CD4-positive, alpha-beta T cell (primary cell): ENCODE data around the gene FCRLB. TPM values are rescaled to one million over a fixed set of nuclear protein-coding genes. Genes with fewer than 3 reads are reported as not detected.

ENCODE experiments used
- ATAC-seq: fragments of 200-7000 bp; cut with Tn5 transposase; one replicate; pipeline ENCODE4 v1.10.0; 2022; ENCODE audit warnings: mild to moderate bottlenecking; ENCODE audit not compliant: poor library complexity
- CTCF ChIA-PET: fragments of 350-600 bp; sonication (Branson Sonifier 250); formaldehyde crosslinking; loops from one replicate; lab custom pipeline; 2021; ENCODE audit warnings: antibody characterized with exemption, inconsistent platforms; lab: Charles Lee
- POLR2A ChIA-PET: fragments of 350-600 bp; sonication (Branson Sonifier 250); formaldehyde crosslinking; loops from one replicate; lab custom pipeline; 2021; ENCODE audit warnings: antibody characterized with exemption, inconsistent platforms; lab: Charles Lee
- DNase-seq, 14 experiments: peaks; one replicate each; pipeline ENCODE4 v3.0.0-alpha.2; 2013 to 2020; ENCODE audit warnings: mixed read lengths in 2 of 14
- H3K27ac ChIP-seq, 2 donors: one replicate each; pipeline versions ENCODE4 v1.5.1 to v1.7.0; 2013; ENCODE audit warnings: low read length in 2 of 2, low read depth in 1 of 2, mild to moderate bottlenecking in 1 of 2
- H3K27me3 ChIP-seq, 2 experiments: 1 replicate in 1 of 2; 2 replicates in 1 of 2; pipeline versions ENCODE4 v1.6.1 to v1.7.0; 2013; ENCODE audit warnings: low read length in 2 of 2, control low read depth in 1 of 2, mild to moderate bottlenecking in 1 of 2, moderate library complexity in 1 of 2; ENCODE audit not compliant: insufficient read depth in 2 of 2, control insufficient read depth in 1 of 2
- H3K36me3 ChIP-seq: one replicate; pipeline ENCODE4 v1.6.1; 2013; ENCODE audit warnings: low read length, control low read depth; ENCODE audit not compliant: insufficient read depth
- H3K4me1 ChIP-seq: one replicate; pipeline ENCODE4 v1.6.1; 2013; ENCODE audit warnings: low read length, control low read depth; ENCODE audit not compliant: insufficient read depth
- H3K4me3 ChIP-seq: one replicate; pipeline ENCODE4 v1.5.1; 2013; ENCODE audit warnings: mild to moderate bottlenecking, low read length, moderate library complexity
- H3K9me3 ChIP-seq, 2 experiments: 1 replicate in 1 of 2; 2 replicates in 1 of 2; pipeline versions ENCODE4 v1.6.1 to v1.7.0; 2013; ENCODE audit warnings: low read length in 2 of 2, mild to moderate bottlenecking in 2 of 2, control low read depth in 1 of 2, moderate library complexity in 1 of 2; ENCODE audit not compliant: control insufficient read depth in 1 of 2, insufficient read depth in 1 of 2
- H3K27ac Mint-ChIP-seq: one replicate; pipeline ENCODE4 v1.8.0; 2020; ENCODE audit warnings: mixed read lengths
- H3K27me3 Mint-ChIP-seq: one replicate; pipeline ENCODE4 v1.8.0; 2021; ENCODE audit warnings: mixed read lengths
- H3K36me3 Mint-ChIP-seq: one replicate; pipeline ENCODE4 v1.8.0; 2021; ENCODE audit warnings: low read depth, mixed read lengths
- H3K4me1 Mint-ChIP-seq: one replicate; pipeline ENCODE4 v1.8.0; 2021; ENCODE audit warnings: low read depth, mixed read lengths
- H3K4me3 Mint-ChIP-seq: one replicate; pipeline ENCODE4 v1.8.0; 2020; ENCODE audit warnings: mild to moderate bottlenecking, mixed read lengths
- H3K9me3 Mint-ChIP-seq: one replicate; pipeline ENCODE4 v1.8.0; 2020; ENCODE audit warnings: mixed read lengths
- intact Hi-C, 2 experiments: fragments of 100-400 bp; cut with DNase I in 1 of 2; cut with micrococcal nuclease in 1 of 2; formaldehyde crosslinking; loops; one replicate each; pipeline versions ENCODE4 v1.15.1 to v1.9.0; 2023 to 2025; cut with DNase I, micrococcal nuclease
- total RNA-seq, 174 experiments: library from RNA in 2 of 174; stranded (reverse) in 2 of 174; gene quantifications; one replicate each; pipeline ENCODE4 v1.2.3 and lab custom pipeline; 2021 to 2026
- TF ChIP-seq, protein P1 (sequence below): fragments of 200-600 bp; IDR thresholded peaks from one replicate; pipeline ENCODE4 v1.8.0; 2022; ENCODE audit warnings: antibody characterized with exemption, mild to moderate bottlenecking

Gene FCRLB
- total RNA-seq, 2 experiments from 2014 or later, result 0.11 TPM; not detected in 1

- H3K4me3 ChIP-seq, result no peak overlapping the region
- DNase-seq (no peak), ATAC-seq (no peak)
- peaks cover 42% of the 10 kb centered on the region for H3K4me1 ChIP-seq
- Mint-ChIP-seq H3K9me3 (no peaks in the 10 kb centered on the region), H3K27ac (no peak overlapping the region), H3K4me1 (peaks cover 5% of the 10 kb centered on the region), H3K36me3 (peaks cover 8% of the 10 kb centered on the region), H3K4me3 (peak overlapping the region; percentile 69), H3K27me3 (no peaks in the 10 kb centered on the region)
- no peaks in the 10 kb centered on the region for H3K27me3 ChIP-seq
- no peaks in the 10 kb centered on the region for H3K36me3 ChIP-seq
- no peaks in the 10 kb centered on the region for H3K9me3 ChIP-seq
- TF ChIP-seq, protein P1, sequence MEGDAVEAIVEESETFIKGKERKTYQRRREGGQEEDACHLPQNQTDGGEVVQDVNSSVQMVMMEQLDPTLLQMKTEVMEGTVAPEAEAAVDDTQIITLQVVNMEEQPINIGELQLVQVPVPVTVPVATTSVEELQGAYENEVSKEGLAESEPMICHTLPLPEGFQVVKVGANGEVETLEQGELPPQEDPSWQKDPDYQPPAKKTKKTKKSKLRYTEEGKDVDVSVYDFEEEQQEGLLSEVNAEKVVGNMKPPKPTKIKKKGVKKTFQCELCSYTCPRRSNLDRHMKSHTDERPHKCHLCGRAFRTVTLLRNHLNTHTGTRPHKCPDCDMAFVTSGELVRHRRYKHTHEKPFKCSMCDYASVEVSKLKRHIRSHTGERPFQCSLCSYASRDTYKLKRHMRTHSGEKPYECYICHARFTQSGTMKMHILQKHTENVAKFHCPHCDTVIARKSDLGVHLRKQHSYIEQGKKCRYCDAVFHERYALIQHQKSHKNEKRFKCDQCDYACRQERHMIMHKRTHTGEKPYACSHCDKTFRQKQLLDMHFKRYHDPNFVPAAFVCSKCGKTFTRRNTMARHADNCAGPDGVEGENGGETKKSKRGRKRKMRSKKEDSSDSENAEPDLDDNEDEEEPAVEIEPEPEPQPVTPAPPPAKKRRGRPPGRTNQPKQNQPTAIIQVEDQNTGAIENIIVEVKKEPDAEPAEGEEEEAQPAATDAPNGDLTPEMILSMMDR, result no peak
- intact Hi-C loops, result loop anchor here in 1 of 2 experiments (10.0 kb wide), 1 partner anchor 151 kb away; no protein-coding TSS in a partner anchor
- CTCF ChIA-PET, result no interaction called here
- no peak overlapping the region for H3K27ac ChIP-seq
- POLR2A ChIA-PET, result interaction anchor here (0.9 kb wide), 1 partner anchor 250 kb away, joined by 4 read pairs; the partner anchor contains the start of gene OLFML2B
These were observed 52.4 kb downstream of the FCRLB start for GRCh38 chr1:161773791-161774190.

GRCh38 chr1:161777261-161777660 lies 55.9 kb downstream of the FCRLB start:
- H3K9me3 ChIP-seq, result no peaks in the 10 kb centered on the region
- ATAC-seq, result peak; percentile 57
- H3K36me3 ChIP-seq, result peaks cover 8% of the 10 kb centered on the region
- H3K36me3 Mint-ChIP-seq, result peaks cover 29% of the 10 kb centered on the region
- H3K4me1 Mint-ChIP-seq, result peaks cover 16% of the 10 kb centered on the region
- H3K4me3 Mint-ChIP-seq, result no peak overlapping the region
- H3K27ac Mint-ChIP-seq, result no peak overlapping the region
- H3K27me3 Mint-ChIP-seq, result no peaks in the 10 kb centered on the region
- DNase-seq, result no peak
- no peak overlapping the region for H3K27ac ChIP-seq
- intact Hi-C loops, result loop anchor here in 1 of 2 experiments (10.0 kb wide), 1 partner anchor 148 kb away; no protein-coding TSS in a partner anchor
- TF ChIP-seq, protein P1, result no peak
- POLR2A ChIA-PET, result interaction anchor here (1.4 kb wide), 1 partner anchor 28 kb away, joined by 4 read pairs; the partner anchor contains the start of gene DUSP12
- peaks cover 25% of the 10 kb centered on the region for H3K4me1 ChIP-seq
- H3K9me3 Mint-ChIP-seq, result no peaks in the 10 kb centered on the region
- CTCF ChIA-PET, result no interaction called here
- H3K27me3 ChIP-seq, result no peaks in the 10 kb centered on the region
- H3K4me3 ChIP-seq, result no peak overlapping the region

Other genes with a start within 250 kb of the FCRLB start
- under 1 TPM; 0.63 to 0.89 TPM for gene FCGR2A, start 216.1 kb upstream of the FCRLB start, total RNA-seq
- 1 to 10 TPM in 1 of 2 experiments, under 1 TPM in 1; 0.78 to 1.0 TPM for gene HSPA6, start 197.0 kb upstream of the FCRLB start, total RNA-seq
- gene FCGR3A, start 171.7 kb upstream of the FCRLB start, total RNA-seq, result under 1 TPM; 0.25 to 0.34 TPM
- gene FCGR3B, start 90.4 kb upstream of the FCRLB start, total RNA-seq, result not detected
- under 1 TPM in 1 of 2 experiments, not detected in 1; 0.36 TPM for gene FCGR2B, start 58.4 kb upstream of the FCRLB start, total RNA-seq
- gene FCRLA, start 14.3 kb upstream of the FCRLB start, total RNA-seq, result not detected
- 10 to 100 TPM; 20.3 to 23.0 TPM for gene DUSP12, start 28.2 kb downstream of the FCRLB start, total RNA-seq
- 10 to 100 TPM; 16.2 to 17.1 TPM for gene ATF6, start 44.8 kb downstream of the FCRLB start, total RNA-seq